ENCODE data around the gene OPN1MW. TPM values are rescaled to one million over a fixed set of nuclear protein-coding genes. Genes with fewer than 3 reads are reported as not detected.
"Not testable (repeated sequence)": the region's sequence is repeated elsewhere in the genome, so short reads cannot be mapped to it uniquely, and the experiment has no call there.

Gene OPN1MW
- polyA plus RNA-seq, 1 donor from 2014 or later: not detected

DNA sequence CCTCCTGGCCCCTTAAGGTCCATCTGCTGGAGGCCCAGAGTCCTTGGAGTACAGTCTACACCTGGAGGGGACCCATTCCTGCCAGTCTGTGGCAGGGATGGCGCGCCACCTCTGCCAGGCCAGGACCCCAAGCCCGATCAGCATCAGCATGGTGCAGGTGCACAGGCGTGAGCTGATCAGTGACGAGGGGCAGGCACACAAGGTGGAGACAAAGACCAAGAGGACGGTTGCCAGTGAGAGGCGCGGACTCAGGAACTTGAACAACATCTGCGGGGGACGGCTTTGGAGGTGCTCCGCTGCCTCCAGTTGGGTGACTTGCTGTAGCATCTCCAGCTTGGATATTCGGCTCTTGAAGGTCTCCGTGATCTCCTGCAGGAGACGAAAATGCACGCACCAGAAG, 23.1 kb upstream of the OPN1MW start:
- not testable (repeated sequence) for H2AFZ ChIP-seq (ENCODE audit: low read depth, low read length)

GRCh38 chrX:154164902-154165301, 17.5 kb upstream of the OPN1MW start:
- H3K4me3 ChIP-seq (ENCODE audit: low read length); H3K36me3 ChIP-seq (ENCODE audit: insufficient read depth, low read length); H3F3A ChIP-seq (ENCODE audit: insufficient read depth, low read length, poor library complexity, severe bottlenecking); H3K9me3 ChIP-seq (ENCODE audit: low read length); H4K20me1 ChIP-seq (ENCODE audit: insufficient read depth); H3K9ac ChIP-seq (ENCODE audit: low read length); H3K9me2 ChIP-seq (ENCODE audit: insufficient read depth, low read length); H2AFZ ChIP-seq (ENCODE audit: low read depth, low read length); H3K27ac ChIP-seq (ENCODE audit: low read length); H3K79me2 ChIP-seq (replicated peaks; ENCODE audit: insufficient read depth, low read length); H3K4me2 ChIP-seq (ENCODE audit: low read length); H3K27me3 ChIP-seq (ENCODE audit: insufficient read depth, low read depth, low read length): not testable (repeated sequence)

More for the DNA sequence above, 23.1 kb upstream of the OPN1MW start:
- not testable (repeated sequence) for H3K27ac ChIP-seq (ENCODE audit: low read length); H4K20me1 ChIP-seq (ENCODE audit: insufficient read depth); H3K4me3 ChIP-seq (ENCODE audit: low read length); H3K9me2 ChIP-seq (ENCODE audit: insufficient read depth, low read length); H3K4me2 ChIP-seq (ENCODE audit: low read length); H3K36me3 ChIP-seq (ENCODE audit: insufficient read depth, low read length); H3K9me3 ChIP-seq (ENCODE audit: low read length); H3K9ac ChIP-seq (ENCODE audit: low read length); H3K79me2 ChIP-seq (replicated peaks; ENCODE audit: insufficient read depth, low read length); H3F3A ChIP-seq (ENCODE audit: insufficient read depth, low read length, poor library complexity, severe bottlenecking); H3K27me3 ChIP-seq (ENCODE audit: insufficient read depth, low read depth, low read length)

DNA sequence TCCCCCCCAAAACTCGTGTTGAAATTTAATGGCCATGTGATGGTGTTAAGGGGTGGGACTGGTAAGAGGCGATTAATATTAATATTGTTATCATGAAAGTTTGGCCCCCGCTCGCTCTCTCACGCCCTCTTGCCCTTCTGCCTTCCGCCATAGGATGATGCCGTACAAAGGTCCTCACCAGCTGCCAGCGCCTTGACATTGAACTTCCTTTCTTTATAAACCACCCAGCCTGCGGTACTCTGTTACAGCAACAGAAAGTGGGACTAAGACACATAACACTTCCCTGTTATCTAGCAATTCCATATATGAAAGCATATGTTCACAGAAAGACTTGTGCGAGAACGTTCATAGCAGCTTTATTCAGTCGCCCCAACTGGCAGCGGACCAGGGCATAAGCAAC, 14.0 kb upstream of the OPN1MW start:
- H4K20me1 ChIP-seq (ENCODE audit: insufficient read depth); H3K4me3 ChIP-seq (ENCODE audit: low read length); H3K27me3 ChIP-seq (ENCODE audit: insufficient read depth, low read depth, low read length); H3K4me2 ChIP-seq (ENCODE audit: low read length); H3K9ac ChIP-seq (ENCODE audit: low read length); H3K79me2 ChIP-seq (replicated peaks; ENCODE audit: insufficient read depth, low read length); H3K36me3 ChIP-seq (ENCODE audit: insufficient read depth, low read length); H3K9me2 ChIP-seq (ENCODE audit: insufficient read depth, low read length); H2AFZ ChIP-seq (ENCODE audit: low read depth, low read length); H3K9me3 ChIP-seq (ENCODE audit: low read length); H3K27ac ChIP-seq (ENCODE audit: low read length); H3F3A ChIP-seq (ENCODE audit: insufficient read depth, low read length, poor library complexity, severe bottlenecking): not testable (repeated sequence)

DNA sequence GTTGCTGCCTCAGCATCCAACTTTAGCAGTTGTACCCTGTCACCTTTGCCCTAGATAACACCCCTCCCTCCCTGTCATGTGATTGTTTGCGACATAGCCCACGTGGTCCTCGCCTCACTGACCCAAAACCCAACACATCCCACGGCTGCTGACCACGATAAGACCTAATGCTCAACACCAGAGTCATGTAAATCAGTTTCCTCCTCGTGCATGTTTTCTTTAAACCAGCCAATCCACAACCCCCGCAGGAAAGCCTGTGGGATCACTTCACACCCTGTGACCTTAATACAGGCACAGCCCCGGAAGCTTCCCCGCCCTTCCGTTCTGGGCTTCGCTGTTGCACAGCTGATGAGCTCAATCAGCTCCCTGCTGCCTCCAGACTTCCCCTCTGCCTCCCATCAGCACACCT, 9.9 kb upstream of the OPN1MW start:
- not testable (repeated sequence) for H3K9me2 ChIP-seq (ENCODE audit: insufficient read depth, low read length); H3K27me3 ChIP-seq (ENCODE audit: insufficient read depth, low read depth, low read length); H3K36me3 ChIP-seq (ENCODE audit: insufficient read depth, low read length); H3K4me3 ChIP-seq (ENCODE audit: low read length); H2AFZ ChIP-seq (ENCODE audit: low read depth, low read length); H4K20me1 ChIP-seq (ENCODE audit: insufficient read depth); H3K9ac ChIP-seq (ENCODE audit: low read length); H3K27ac ChIP-seq (ENCODE audit: low read length); H3K79me2 ChIP-seq (replicated peaks; ENCODE audit: insufficient read depth, low read length); H3K4me2 ChIP-seq (ENCODE audit: low read length); H3K9me3 ChIP-seq (ENCODE audit: low read length); H3F3A ChIP-seq (ENCODE audit: insufficient read depth, low read length, poor library complexity, severe bottlenecking)

DNA sequence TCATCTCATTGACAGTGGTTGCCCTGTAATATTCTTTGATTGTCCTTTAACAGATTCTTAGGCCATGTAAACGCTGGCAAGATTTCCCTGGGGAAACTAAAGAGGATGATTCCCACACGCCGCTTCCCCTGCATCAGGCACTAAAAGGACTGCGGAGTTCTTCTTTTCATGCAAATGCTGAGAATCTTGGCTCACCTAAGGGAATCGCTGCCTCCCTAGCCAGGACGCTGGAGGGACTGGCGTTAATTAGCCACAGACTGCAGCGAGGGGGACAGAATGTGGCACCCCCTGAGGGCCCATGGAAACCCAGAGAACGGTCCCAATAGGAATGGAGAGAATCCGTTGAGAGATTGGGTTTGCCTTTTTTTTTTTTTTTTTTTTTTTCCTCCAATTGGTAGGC, 8.0 kb upstream of the OPN1MW start:
- H3F3A ChIP-seq (ENCODE audit: insufficient read depth, low read length, poor library complexity, severe bottlenecking); H3K4me2 ChIP-seq (ENCODE audit: low read length); H3K27me3 ChIP-seq (ENCODE audit: insufficient read depth, low read depth, low read length); H3K9me2 ChIP-seq (ENCODE audit: insufficient read depth, low read length); H3K4me3 ChIP-seq (ENCODE audit: low read length); H3K9me3 ChIP-seq (ENCODE audit: low read length); H3K79me2 ChIP-seq (replicated peaks; ENCODE audit: insufficient read depth, low read length); H3K9ac ChIP-seq (ENCODE audit: low read length); H4K20me1 ChIP-seq (ENCODE audit: insufficient read depth); H3K36me3 ChIP-seq (ENCODE audit: insufficient read depth, low read length); H2AFZ ChIP-seq (ENCODE audit: low read depth, low read length); H3K27ac ChIP-seq (ENCODE audit: low read length): not testable (repeated sequence)

DNA sequence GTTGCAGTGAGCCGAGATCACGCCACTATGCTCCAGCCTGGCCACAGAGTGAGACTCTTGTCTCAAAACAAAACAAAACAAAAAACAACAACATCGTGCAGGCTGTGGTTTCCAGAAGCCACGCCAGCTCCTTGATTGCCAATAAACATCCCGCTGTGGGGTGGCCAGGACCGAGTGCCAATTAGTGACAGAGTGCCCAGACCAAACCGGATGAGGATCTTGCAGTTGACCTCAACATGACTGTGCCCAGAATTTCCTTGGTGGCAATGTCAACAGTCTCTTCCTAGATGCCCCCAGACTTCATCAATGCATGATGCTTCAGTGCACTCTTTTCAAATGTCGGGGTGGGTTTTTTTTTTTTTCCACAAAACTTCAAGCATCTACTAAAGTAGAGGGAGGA, 1.4 kb downstream of the OPN1MW start:
- H3K27me3 ChIP-seq (ENCODE audit: insufficient read depth, low read depth, low read length); H3K79me2 ChIP-seq (replicated peaks; ENCODE audit: insufficient read depth, low read length); H3F3A ChIP-seq (ENCODE audit: insufficient read depth, low read length, poor library complexity, severe bottlenecking); H3K9ac ChIP-seq (ENCODE audit: low read length); H2AFZ ChIP-seq (ENCODE audit: low read depth, low read length); H3K36me3 ChIP-seq (ENCODE audit: insufficient read depth, low read length); H3K9me3 ChIP-seq (ENCODE audit: low read length); H3K4me2 ChIP-seq (ENCODE audit: low read length); H3K9me2 ChIP-seq (ENCODE audit: insufficient read depth, low read length); H3K27ac ChIP-seq (ENCODE audit: low read length); H3K4me3 ChIP-seq (ENCODE audit: low read length); H4K20me1 ChIP-seq (ENCODE audit: insufficient read depth): not testable (repeated sequence)

DNA sequence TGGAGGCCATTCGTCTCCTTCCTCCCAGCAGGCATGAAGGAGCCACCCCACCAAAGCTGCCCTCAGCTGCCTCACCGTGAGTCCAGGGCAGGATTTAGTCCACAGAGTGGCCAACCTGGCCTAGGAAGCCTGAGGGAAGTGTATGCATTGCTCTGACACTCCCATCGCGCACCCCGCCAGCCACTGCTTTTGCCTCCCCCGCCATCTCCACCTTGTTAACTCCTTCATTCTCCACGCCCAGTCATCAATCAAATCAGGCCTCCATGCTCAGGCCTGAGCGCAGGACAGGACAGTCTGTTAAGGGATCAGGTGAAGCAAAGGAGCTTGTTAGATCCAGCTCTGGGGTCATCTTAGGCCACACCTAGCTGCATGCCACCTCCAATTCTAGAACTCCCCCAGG, 10.4 kb downstream of the OPN1MW start:
- H3F3A ChIP-seq (ENCODE audit: insufficient read depth, low read length, poor library complexity, severe bottlenecking); H3K9ac ChIP-seq (ENCODE audit: low read length); H3K27me3 ChIP-seq (ENCODE audit: insufficient read depth, low read depth, low read length); H3K27ac ChIP-seq (ENCODE audit: low read length); H4K20me1 ChIP-seq (ENCODE audit: insufficient read depth); H3K79me2 ChIP-seq (replicated peaks; ENCODE audit: insufficient read depth, low read length); H2AFZ ChIP-seq (ENCODE audit: low read depth, low read length); H3K9me2 ChIP-seq (ENCODE audit: insufficient read depth, low read length); H3K36me3 ChIP-seq (ENCODE audit: insufficient read depth, low read length); H3K4me2 ChIP-seq (ENCODE audit: low read length); H3K4me3 ChIP-seq (ENCODE audit: low read length); H3K9me3 ChIP-seq (ENCODE audit: low read length): not testable (repeated sequence)

GRCh38 chrX:154194316-154194715, 11.9 kb downstream of the OPN1MW start:
- not testable (repeated sequence) for H3K36me3 ChIP-seq (ENCODE audit: insufficient read depth, low read length); H4K20me1 ChIP-seq (ENCODE audit: insufficient read depth); H3K9me2 ChIP-seq (ENCODE audit: insufficient read depth, low read length)

More at GRCh38 chrX:154194316-154194715, 11.9 kb downstream of the OPN1MW start:
- not testable (repeated sequence) for H3K27me3 ChIP-seq (ENCODE audit: insufficient read depth, low read depth, low read length); H3K4me2 ChIP-seq (ENCODE audit: low read length); H3K9me3 ChIP-seq (ENCODE audit: low read length); H2AFZ ChIP-seq (ENCODE audit: low read depth, low read length); H3K9ac ChIP-seq (ENCODE audit: low read length); H3K4me3 ChIP-seq (ENCODE audit: low read length); H3F3A ChIP-seq (ENCODE audit: insufficient read depth, low read length, poor library complexity, severe bottlenecking); H3K27ac ChIP-seq (ENCODE audit: low read length); H3K79me2 ChIP-seq (replicated peaks; ENCODE audit: insufficient read depth, low read length)
